Measurements from ENCODE around the gene AQP4.

AQP4 gene

GRCh38 chr18:26865557-26865956, at the start of gene AQP4:
TSS of gene AQP4 (minus strand) at chr18:26865707. CDS start at chr18:26865689, 18 bp downstream.
- DNase-seq = no peak

GRCh38 chr18:26911840-26912239, 46.3 kb upstream of the AQP4 start:
- DNase-seq = no peak

DNA sequence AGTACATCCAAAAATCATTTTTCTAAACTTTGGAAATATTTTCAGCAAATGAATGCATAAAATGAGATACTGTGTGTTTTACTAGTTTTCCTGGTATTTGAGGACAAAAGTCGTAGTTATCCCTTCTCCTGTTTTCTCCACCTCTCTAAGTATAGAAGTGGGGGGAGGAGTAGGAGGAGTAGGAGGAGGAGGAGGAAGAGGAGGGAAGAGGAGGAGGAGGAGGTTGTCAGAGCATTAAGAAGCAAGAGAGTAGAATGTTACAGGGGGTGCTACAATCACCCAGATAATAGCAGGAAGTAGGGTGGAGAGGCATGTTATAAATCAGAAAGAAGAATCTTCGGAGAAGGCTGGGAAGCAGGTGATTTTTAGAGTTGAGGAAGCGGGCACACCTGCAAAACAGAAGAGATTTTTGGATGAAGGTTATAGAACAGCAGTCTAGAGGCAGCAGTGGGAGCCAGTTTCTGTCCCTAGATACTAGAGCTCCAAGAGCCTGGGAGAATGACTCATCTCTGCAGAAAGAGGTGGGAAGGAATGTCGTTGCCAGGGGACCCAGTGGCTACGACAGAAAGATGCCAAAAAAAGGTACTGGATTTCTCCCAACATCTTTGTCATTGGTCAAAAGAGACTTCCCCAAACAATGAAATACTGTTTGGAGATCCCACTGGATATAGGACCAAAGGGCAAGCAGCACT, 44.2 kb upstream of the AQP4 start:
- DNase-seq = no peak

- DNase-seq = no peak
These were observed 43.4 kb upstream of the AQP4 start for GRCh38 chr18:26908906-26909305.

- DNase-seq = no peak
These were observed 36.8 kb upstream of the AQP4 start for GRCh38 chr18:26902291-26902690.

DNA sequence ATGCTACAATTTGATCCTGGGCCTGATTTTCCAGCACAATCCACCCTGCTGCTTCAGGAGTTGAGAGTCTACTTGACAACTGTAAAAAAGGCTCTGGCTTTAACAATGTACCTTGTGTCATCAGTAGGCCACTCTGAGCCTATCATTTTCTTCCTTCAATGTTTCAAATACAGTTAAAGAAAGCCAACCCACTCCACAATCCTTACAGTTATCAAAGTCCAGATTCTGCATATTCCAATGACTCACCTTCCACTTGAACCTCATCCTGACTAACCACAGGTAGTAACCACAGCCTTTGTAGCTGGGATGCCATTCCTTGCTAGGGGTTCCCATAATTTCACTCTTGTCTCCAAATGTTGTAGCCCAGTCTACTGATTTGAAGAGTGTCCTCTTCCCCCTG, 35.5 kb upstream of the AQP4 start:
- no peak for DNase-seq

- DNase-seq = no peak
These were observed 28.9 kb upstream of the AQP4 start for GRCh38 chr18:26894426-26894825.

GRCh38 chr18:26893996-26894395, 28.5 kb upstream of the AQP4 start:
- DNase-seq = no peak

- no peak for DNase-seq
These were observed 22.8 kb upstream of the AQP4 start for GRCh38 chr18:26888259-26888658.

GRCh38 chr18:26875040-26875654, 9.6 kb upstream of the AQP4 start:
- DNase-seq = no peak

GRCh38 chr18:26874283-26874682, 8.8 kb upstream of the AQP4 start:
- no peak for DNase-seq

DNA sequence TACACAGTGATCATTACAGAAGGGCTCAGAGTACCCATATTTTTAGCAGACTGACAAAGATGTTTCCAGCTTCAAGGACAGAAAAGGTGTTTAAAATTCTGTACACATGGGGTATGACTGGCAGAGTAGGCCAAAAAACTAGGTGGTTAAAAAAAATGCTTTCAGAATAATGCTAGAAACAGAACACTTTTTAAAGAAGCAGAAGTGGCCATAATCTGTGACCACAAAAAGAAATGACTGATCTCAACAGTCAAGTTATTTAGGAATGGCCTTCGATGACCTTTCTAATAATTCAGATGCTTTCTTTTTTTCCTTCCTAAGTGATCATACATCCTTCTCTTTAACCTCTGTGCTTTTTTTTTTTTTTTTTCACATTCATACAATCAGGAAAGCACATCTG, 4.1 kb upstream of the AQP4 start:
- DNase-seq = no peak

- no peak for DNase-seq
These were observed 3.6 kb upstream of the AQP4 start for GRCh38 chr18:26868968-26869586.

DNA sequence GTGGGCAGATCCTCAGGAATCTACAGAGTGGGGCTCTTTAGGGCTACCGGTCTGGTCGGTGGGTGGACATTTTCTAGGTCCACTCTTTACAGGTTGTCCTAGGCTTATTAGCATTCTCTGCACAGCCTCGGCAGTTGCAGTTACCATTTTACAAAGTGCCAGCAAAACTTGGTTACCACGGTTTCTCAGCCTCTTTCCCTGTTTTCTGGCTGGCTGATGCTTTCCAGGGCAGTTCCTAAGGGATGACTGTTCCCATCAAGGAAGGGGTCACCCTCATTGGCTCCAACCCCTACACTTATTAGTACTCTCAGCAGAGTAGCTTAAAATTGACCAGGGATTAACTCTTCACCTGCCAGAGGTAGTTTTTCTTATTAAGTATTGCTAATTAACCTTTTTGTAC, 2.0 kb upstream of the AQP4 start:
- DNase-seq = no peak

- no peak for DNase-seq
These were observed 849 bp downstream of the AQP4 start for GRCh38 chr18:26864658-26865057.

- no peak for DNase-seq
These were observed 1.5 kb downstream of the AQP4 start for GRCh38 chr18:26863921-26864497.

DNA sequence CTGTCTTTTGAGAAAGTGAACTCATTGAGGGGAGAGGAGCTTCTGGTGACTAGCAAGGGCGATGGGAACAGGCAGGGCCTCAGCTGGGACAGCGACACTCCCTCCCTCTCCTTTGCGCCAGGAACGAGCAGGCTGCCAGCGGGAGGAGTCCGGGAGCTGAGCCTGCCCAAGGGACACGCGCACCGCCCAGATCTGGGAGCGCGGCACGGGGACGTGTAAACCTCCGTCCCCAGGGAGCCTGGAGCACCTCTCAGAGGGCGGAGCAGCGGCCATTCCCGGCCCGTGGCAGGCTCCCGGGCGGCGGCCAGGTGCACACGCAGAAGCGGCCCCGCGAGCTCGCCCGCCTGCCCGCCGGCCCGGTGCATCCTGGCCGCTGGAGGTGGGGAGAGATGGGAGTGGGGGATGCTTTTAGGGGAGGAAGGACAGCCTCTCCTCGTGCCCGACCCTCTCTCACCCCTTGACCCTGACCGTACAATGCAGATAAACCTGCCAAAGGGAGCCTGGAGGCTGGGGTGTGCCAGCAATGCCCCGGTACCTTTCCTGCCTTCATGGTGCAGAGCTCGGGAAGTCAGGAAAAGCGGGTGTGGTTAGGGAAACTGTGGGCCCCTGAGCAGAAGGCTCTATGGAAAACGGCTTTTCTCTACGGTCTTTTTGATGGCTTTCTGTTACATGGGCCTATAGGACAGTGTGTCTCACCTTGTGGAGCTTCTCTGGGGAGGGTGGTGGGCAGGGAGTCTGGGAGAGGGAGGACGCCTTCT, 2.2 kb downstream of the AQP4 start:
- DNase-seq = no peak

- DNase-seq = no peak
These were observed 3.4 kb downstream of the AQP4 start for GRCh38 chr18:26862084-26862483.

- DNase-seq = no peak
These were observed 11.1 kb downstream of the AQP4 start for GRCh38 chr18:26854292-26854881.

- DNase-seq = no peak
These were observed 12.1 kb downstream of the AQP4 start for GRCh38 chr18:26853401-26853800.

DNA sequence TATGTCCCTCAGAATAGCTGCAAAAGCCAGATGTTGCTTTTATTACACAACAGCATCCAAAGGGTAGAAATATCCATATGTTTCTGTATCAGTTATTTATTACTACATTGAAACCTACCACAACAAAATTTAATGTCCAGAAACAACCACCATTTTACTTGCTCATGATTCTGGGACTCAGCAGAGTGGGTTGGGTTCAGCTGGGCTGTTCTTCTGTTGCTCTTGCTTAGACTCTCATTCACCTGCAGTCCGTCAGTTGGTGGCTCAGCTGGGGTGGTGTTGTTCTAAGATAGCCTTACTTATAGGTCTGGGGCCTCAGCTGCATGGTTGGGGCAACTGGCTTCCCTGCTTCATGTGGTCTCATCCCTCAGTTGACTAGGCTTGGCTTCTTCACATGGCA, 21.7 kb downstream of the AQP4 start:
- DNase-seq = no peak

DNA sequence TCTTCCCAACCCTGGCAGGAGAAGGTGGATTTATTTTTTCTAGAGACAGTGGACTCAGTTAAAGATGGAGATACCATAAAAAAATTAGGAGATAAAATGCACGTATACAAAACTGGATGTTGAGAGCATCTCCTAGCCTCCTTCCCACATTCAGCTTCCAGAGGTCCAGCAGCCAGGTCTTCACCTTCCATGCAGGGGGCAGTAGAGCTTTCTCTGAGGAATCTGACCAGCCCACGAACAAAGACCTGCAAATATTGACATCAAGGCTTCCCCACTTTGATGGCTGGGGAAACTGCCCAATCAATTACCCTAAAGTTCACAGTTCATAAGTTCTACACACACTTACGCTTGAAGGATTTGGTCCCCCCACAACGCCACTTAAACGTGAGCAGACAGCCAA, 24.5 kb downstream of the AQP4 start:
- no peak for DNase-seq

DNA sequence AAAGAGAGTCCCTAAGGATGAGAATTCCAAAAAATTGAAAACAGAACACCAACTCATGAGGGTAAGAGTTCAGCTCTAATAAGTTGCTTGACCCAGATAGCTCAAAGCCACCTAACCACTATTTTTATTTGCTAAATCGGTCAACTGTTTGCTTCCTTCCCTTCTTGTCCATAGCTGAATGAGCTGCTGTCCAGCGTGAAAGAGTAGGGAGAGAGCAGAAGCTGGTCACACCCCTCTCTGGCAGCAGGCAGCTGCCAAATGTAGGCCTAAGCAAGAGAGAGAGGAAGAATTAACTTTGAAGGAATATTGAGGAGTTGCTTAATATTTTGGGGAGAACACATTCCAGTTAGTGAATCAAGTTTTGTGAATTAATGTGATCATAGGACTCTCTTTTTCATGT, 25.9 kb downstream of the AQP4 start:
- DNase-seq = no peak

Measured in stimulated activated CD4-positive, alpha-beta T cell treated with anti-CD3 and anti-CD28 coated beads, Interleukin-15, amount 100 ng/mL, for 24 hours (primary cell).